Measurements from ENCODE around the gene ZNF485.

Gene ZNF485

DNA sequence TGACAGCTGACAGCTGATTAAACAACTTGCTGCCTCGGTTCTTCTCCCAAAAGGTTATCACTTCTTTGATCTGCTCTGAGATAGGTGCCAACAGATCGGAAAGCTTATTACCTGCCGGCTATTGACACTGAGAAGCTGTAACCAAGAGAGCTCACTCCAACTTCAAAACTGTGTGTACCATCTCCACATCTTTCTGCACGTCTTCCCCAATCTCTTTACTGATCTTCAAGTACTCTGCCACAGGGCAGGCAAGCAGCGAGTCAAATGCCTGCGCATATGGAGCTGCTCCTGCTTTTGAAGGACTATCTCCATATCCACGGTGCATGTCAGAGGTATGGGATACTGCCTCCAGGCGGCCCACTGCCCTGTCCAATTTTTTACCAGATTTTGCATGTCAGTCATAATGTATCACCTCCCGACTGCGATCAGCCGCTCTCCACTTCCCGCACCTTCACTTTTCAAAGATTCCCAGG, 352 bp upstream of the ZNF485 start:
- peak overlapping the region; percentile 60 for H3K27ac ChIP-seq
- no peak for TF ChIP-seq ZFX (IDR thresholded peaks at IDR 0.05; ENCODE audit: borderline replicate concordance)
- TF ChIP-seq, protein P1, sequence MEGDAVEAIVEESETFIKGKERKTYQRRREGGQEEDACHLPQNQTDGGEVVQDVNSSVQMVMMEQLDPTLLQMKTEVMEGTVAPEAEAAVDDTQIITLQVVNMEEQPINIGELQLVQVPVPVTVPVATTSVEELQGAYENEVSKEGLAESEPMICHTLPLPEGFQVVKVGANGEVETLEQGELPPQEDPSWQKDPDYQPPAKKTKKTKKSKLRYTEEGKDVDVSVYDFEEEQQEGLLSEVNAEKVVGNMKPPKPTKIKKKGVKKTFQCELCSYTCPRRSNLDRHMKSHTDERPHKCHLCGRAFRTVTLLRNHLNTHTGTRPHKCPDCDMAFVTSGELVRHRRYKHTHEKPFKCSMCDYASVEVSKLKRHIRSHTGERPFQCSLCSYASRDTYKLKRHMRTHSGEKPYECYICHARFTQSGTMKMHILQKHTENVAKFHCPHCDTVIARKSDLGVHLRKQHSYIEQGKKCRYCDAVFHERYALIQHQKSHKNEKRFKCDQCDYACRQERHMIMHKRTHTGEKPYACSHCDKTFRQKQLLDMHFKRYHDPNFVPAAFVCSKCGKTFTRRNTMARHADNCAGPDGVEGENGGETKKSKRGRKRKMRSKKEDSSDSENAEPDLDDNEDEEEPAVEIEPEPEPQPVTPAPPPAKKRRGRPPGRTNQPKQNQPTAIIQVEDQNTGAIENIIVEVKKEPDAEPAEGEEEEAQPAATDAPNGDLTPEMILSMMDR (IDR thresholded peaks at IDR 0.05), result peak; percentile 8; the same call in 1 of the 2 replicates

DNA sequence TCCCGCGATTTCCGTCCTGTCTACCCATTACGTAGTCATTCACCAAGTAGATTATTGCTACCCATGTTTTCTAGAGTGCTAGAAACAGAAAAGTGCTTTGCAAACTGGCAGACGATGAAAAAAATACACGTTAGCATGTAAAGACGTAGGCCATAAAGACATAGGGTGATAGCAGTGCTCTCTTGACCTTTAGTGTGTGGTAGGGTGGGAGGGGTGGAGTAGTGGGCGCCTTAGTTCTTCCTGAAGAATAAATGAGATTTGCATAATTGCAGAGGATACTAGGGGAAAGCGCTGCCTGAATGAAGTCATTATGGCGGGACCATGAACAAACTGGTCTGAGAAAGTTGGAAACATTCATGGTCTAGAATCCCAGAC, 948 bp downstream of the ZNF485 start:
- H3K27ac ChIP-seq, result peak overlapping the region; percentile 60; the same call in 1 of the 2 replicates
- TF ChIP-seq, protein P1 (IDR thresholded peaks at IDR 0.05), result no peak

DNA sequence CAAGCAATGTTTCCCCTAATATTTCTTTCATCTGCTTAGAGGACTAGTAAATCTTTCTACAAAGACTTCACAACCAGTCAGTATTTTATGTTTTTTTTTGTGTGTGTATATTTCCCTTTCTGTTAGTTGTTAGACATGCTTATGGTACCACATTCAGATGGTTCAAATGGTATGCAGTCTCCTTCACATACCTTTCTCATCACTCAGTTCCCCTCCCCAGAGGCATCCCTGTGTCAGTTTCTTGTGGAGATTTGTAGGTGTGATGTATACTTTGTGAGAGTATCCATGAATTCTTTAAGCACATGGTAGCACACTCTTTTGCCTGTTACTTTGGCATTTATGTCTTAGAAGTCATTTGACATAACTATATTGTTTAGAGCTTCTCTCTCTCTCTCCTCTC, 4.4 kb downstream of the ZNF485 start:
- TF ChIP-seq, protein P1 (IDR thresholded peaks at IDR 0.05), result no peak
- no peak for TF ChIP-seq ZFX (IDR thresholded peaks at IDR 0.05; ENCODE audit: borderline replicate concordance)
- no peak overlapping the region for H3K27ac ChIP-seq

DNA sequence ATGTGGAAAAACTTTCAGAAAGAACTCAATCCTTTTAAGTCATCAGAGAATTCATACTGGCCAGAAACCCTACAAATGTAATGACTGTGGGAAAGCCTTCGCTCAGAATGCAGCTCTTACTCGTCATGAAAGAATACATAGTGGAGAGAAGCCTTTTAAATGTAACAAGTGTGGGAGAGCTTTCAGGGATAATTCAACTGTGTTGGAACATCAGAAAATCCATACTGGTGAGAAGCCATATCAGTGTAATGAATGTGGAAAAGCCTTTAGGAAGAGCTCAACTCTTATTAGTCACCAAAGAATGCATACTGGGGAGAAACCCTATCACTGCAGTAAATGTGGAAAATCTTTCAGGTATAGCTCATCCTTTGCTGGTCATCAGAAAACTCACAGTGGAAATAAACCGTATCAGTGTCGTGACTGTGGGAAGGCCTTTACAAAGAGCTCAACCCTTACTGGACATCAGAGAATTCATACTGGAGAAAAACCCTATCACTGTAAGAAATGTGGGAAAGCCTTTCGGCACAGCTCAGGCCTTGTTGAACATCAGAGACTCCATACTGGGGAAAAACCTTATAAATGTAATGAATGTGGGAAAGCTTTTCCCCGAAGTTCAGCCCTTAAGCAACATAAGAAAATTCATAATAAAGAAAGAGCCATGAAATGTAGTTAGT, 10.6 kb downstream of the ZNF485 start:
- no peak for TF ChIP-seq ZFX (IDR thresholded peaks at IDR 0.05; ENCODE audit: borderline replicate concordance)
- TF ChIP-seq, protein P1 (IDR thresholded peaks at IDR 0.05), result no peak
- no peak overlapping the region for H3K27ac ChIP-seq

DNA sequence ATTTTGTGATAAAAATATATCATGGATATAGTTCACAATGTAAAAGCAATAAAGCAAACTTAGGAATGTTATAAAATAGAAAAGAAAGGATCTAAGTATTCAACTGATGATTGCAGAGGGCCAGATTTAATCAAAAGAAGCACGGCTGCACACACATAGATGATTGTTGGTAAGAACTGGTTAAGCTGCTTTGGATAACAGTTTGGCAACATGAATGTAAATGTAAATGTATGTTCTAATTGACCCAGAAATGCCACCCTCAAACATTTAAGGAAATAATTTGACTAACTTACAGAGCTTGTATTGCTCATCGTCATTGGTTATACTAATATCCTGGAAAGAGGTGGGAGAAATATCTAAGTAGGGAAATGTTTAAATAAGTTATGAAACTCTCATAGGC, 13.1 kb downstream of the ZNF485 start:
- H3K27ac ChIP-seq, result no peak overlapping the region
- no peak for TF ChIP-seq ZFX (IDR thresholded peaks at IDR 0.05; ENCODE audit: borderline replicate concordance)
- TF ChIP-seq, protein P1 (IDR thresholded peaks at IDR 0.05), result no peak

DNA sequence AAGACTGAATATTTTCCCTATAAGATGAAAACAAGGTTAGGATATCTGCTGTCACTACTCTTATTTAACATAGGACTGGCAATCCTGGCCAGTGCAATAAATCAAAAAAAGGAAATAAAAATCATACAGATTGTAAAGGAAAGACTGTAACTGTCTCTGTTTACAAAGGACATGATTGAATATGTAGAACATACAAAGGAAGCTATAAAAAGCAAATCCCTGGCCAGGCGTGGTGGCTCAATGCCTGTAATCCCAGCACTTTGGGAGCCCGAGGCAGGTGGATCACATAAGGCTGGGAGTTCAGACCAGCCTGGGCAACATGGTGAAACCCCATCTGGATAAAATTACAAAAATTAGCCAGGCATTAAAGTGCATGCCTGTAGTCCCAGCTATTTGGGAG, 15.8 kb downstream of the ZNF485 start:
- H3K27ac ChIP-seq, result no peak overlapping the region
- TF ChIP-seq, protein P1 (IDR thresholded peaks at IDR 0.05), result no peak
- TF ChIP-seq ZFX (IDR thresholded peaks at IDR 0.05; ENCODE audit: borderline replicate concordance), result no peak

DNA sequence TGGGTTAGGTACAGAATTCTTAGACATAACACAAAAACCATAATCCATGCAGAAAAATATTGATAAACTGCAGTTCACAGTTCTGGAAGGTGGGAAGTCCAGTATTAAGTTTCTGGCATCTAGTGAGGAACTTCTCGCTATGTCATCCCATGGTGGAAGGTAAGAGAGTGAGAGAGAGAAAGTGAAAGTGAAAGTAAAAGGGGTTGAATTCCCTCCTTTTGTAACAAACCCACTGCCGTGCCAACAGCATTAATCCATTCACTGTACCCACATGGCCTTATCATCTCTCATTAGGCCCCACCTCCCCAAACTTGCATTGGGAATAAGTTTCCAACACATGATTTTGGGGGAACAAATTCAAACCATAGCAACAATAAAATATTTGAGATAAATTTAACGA, 17.1 kb downstream of the ZNF485 start:
- TF ChIP-seq, protein P1 (IDR thresholded peaks at IDR 0.05), result no peak
- no peak for TF ChIP-seq ZFX (IDR thresholded peaks at IDR 0.05; ENCODE audit: borderline replicate concordance)
- H3K27ac ChIP-seq, result no peak overlapping the region

All from 22Rv1 (cell line).